Lung (tissue), 12 donors: ENCODE results near the gene CCT5. TPM values are rescaled to one million over a fixed set of nuclear protein-coding genes. Genes with fewer than 3 reads are reported as not detected.
"Not testable (repeated sequence)": the region's sequence is repeated elsewhere in the genome, so short reads cannot be mapped to it uniquely, and the experiment has no call there.

Experiments used
- ATAC-seq: fragments of 200-7000 bp; cut with Tn5 transposase; one replicate; pipeline ENCODE4 v1.9.1; 2020; ENCODE audit warnings: moderate number of reproducible peaks; ENCODE audit not compliant: insufficient read depth, low FRiP score
- DNase-seq, 3 donors: peaks; one replicate each; pipeline ENCODE4 v3.0.0-alpha.2; 2013 to 2017
- H3K27ac ChIP-seq, 2 donors: one replicate each; pipeline ENCODE4 v1.5.1; 2013; ENCODE audit warnings: mild to moderate bottlenecking in 2 of 2, moderate library complexity in 2 of 2, control low read depth in 1 of 2, inconsistent platforms in 1 of 2, low read depth in 1 of 2, low read length in 1 of 2
- H3K27me3 ChIP-seq, 3 donors: one replicate each; pipeline ENCODE4 v1.5.1; 2013; ENCODE audit warnings: low read length in 2 of 3; ENCODE audit not compliant: control insufficient read depth in 3 of 3, insufficient read depth in 3 of 3
- H3K36me3 ChIP-seq, 4 donors: one replicate each; pipeline ENCODE4 v1.5.1; 2013; ENCODE audit warnings: low read length in 4 of 4, mild to moderate bottlenecking in 1 of 4, moderate library complexity in 1 of 4; ENCODE audit not compliant: control insufficient read depth in 4 of 4, insufficient read depth in 4 of 4
- H3K4me1 ChIP-seq, 5 donors: one replicate each; pipeline ENCODE4 v1.5.1; 2013; ENCODE audit warnings: low read length in 5 of 5, mild to moderate bottlenecking in 2 of 5, moderate library complexity in 1 of 5; ENCODE audit not compliant: control insufficient read depth in 5 of 5, insufficient read depth in 5 of 5
- H3K4me3 ChIP-seq: one replicate; pipeline ENCODE4 v1.5.1; 2013; ENCODE audit warnings: mild to moderate bottlenecking, control low read depth, moderate library complexity
- H3K9ac ChIP-seq, 2 donors: one replicate each; pipeline ENCODE4 v1.5.1; 2013; ENCODE audit warnings: low read length in 2 of 2, control low read depth in 1 of 2; ENCODE audit not compliant: insufficient read depth in 1 of 2
- H3K9me3 ChIP-seq, 4 donors: one replicate each; pipeline ENCODE4 v1.5.1; 2013; ENCODE audit warnings: low read length in 3 of 4, mild to moderate bottlenecking in 1 of 4, moderate library complexity in 1 of 4; ENCODE audit not compliant: control insufficient read depth in 4 of 4, insufficient read depth in 3 of 4
- CTCF ChIP-seq: IDR thresholded peaks from 2 replicates; pipeline ENCODE4 v1.5.1; 2012; ENCODE audit warnings: mild to moderate bottlenecking; ENCODE audit errors: control extremely low read depth, extremely low read depth
- WGBS, 2 donors: extraction: QIAGEN DNeasy Blood & Tissue Kit; methylation state at CpG; one replicate each; pipeline ENCODE4 v1.1.7; 2013; 5-methylcytosine and 5-hydroxymethylcytosine counted together
- polyA plus RNA-seq, 2 donors: library from polyadenylated mRNA; stranded (reverse); fragments of 200-250 nt; gene quantifications; one replicate each; pipeline ENCODE4 v1.2.1, GENCODE V29; 2013
- total RNA-seq, 2 donors: library from RNA; depleted of rRNA in 1 of 2; stranded (reverse); fragments of >200 nt in 1 of 2; gene quantifications; one replicate each; pipeline ENCODE4 v1.2.1, GENCODE V29; 2014 to 2021
- donor health status: control.
- donor health status: control.
- donor health status: Bipolar disorder and iron deficiency.
- donor health status: healthy.
- donor health status: DM: yes; HTN: yes; CAD: no.

Gene CCT5
- total and polyA plus RNA-seq, 4 donors: 127 to 257 (median 155) TPM

DNA sequence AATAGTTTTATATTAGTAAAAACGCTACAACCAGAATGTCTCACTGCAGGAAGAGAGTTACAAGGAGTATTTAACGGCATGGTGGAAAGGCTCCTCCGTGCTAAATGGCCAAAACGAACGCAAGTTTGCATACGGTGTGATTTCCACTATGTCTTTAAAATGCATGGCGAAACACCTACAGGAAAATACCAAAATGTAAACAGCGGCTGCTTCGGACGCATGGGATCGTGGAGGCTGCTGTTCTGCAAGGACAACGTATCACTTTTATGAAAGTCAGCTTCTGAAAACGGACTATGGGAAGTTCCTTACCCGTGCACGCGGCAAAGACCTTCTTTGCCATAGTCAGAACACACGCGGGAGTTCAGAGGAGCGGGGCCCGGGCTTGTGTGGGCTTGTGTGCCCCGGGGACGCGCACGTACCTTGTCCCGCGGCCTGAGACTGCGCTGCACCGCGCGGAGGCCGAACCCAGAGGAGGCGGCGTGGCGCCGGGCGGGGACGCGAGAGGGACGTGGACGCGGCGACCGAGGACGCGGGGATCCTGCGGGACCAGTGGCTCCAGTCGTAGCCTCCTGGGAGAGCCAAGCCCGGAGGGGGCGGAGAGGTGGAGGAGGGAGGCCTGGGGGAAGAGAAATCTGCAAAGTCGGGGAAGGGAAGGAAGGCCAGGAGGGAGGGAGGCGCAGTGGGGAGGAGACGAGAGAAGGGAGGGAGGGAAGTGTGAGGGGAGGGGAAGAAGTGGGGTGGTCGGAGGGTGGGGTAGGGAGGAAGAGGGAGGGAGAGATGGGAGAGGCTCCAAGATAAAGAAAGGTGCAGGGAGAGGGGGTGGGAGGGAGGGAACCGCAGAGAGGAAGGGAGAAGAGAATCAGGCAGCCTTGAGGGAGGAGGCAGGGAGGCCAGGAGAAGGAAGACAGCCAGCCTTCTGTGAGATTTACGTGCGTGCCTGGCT, 57.4 kb downstream of the CCT5 start, which contains the start of gene CMBL:
Gene CMBL, minus strand, starts transcription at position 697 of the 943 bp plus-strand sequence. CDS start 17,140 bp downstream, outside the sequence.
- no peak for TF ChIP-seq CTCF
- H3K27ac ChIP-seq: peak within 1 kb of the TSS; percentile 75 to 80
- 2 to 5% methylated on average over 56 of the region's 56 CpGs for WGBS, 2 donors

GRCh38 chr5:10308844-10309243, 58.8 kb downstream of the CCT5 start:
- ATAC-seq (no peak), DNase-seq (no peak)
- H3K27ac ChIP-seq: no peak overlapping the region
- no peaks in the 10 kb centered on the region for H3K27me3 ChIP-seq
- peaks cover 2 to 24% (median 8%) of the 10 kb centered on the region in 5 donors for H3K4me1 ChIP-seq
- H3K9me3 ChIP-seq: no peaks in the 10 kb centered on the region
- H3K9ac ChIP-seq: no peak overlapping the region
- no peak overlapping the region for H3K4me3 ChIP-seq
- TF ChIP-seq CTCF: no peak
- H3K36me3 ChIP-seq: peaks cover 0 to 2% (median 0%) of the 10 kb centered on the region in 4 donors
- WGBS, 2 donors: 80 to 83% methylated on average over 6 of the region's 6 CpGs

More for the DNA sequence above, 57.4 kb downstream of the CCT5 start, which contains the start of gene CMBL:
- peak; percentile 66 to 82 (median 73) for DNase-seq
- H3K27me3 ChIP-seq: no peaks in the 10 kb centered on the region
- H3K36me3 ChIP-seq: peaks cover 0 to 2% (median 0%) of the 10 kb centered on the region in 4 donors
- no peaks in the 10 kb centered on the region for H3K9me3 ChIP-seq
- H3K4me3 ChIP-seq: peak within 1 kb of the TSS; percentile 50
- peaks cover 2 to 24% (median 8%) of the 10 kb centered on the region in 5 donors for H3K4me1 ChIP-seq
- peak within 1 kb of the TSS; percentile 63 for H3K9ac ChIP-seq
- ATAC-seq: peak; percentile 55

DNA sequence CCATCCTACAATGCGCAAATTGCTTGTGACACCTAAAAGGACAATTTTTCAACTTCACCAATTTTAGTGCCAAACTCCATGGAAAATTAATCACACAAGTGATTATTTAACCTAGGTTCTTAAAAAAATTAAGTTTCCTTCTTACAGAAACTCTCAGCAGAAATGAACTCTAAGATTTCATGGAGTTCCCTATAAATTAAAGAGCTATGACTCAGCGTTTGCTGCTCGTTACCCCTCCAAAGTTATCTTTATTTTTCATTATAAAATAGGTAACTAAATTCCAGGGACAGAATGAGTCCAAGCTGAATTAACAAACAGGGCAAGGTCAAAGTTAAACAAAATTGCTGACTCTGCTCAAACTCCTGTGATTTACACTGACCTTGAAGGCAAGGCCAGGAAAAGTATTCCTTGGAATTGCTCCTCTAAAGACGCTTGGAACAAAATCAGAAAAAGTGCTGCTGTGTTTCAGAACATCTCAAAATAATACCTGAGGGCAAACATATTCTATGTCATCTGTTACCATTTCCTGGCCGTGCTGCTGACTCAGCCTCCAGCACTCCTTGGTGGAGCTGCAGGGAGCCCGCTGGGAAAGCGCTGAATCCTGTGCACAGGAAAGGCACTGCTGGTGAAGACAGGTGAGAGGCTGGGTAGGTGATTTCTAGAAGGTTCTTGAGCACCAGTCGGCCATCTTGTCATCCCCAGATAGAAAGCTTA, 60.1 kb downstream of the CCT5 start:
- peaks cover 0 to 1% (median 0%) of the 10 kb centered on the region in 4 donors for H3K9me3 ChIP-seq
- no peak overlapping the region for H3K27ac ChIP-seq
- TF ChIP-seq CTCF: no peak
- DNase-seq (peak in 1 of 3 donors; percentile 11), ATAC-seq (no peak)
- H3K4me1 ChIP-seq: peaks cover 2 to 24% (median 8%) of the 10 kb centered on the region in 5 donors
- H3K4me3 ChIP-seq: no peak overlapping the region
- H3K36me3 ChIP-seq: no peaks in the 10 kb centered on the region
- no peaks in the 10 kb centered on the region for H3K27me3 ChIP-seq
- H3K9ac ChIP-seq: no peak overlapping the region
- WGBS, 2 donors: 68 to 78% methylated on average over 8 of the region's 8 CpGs

DNA sequence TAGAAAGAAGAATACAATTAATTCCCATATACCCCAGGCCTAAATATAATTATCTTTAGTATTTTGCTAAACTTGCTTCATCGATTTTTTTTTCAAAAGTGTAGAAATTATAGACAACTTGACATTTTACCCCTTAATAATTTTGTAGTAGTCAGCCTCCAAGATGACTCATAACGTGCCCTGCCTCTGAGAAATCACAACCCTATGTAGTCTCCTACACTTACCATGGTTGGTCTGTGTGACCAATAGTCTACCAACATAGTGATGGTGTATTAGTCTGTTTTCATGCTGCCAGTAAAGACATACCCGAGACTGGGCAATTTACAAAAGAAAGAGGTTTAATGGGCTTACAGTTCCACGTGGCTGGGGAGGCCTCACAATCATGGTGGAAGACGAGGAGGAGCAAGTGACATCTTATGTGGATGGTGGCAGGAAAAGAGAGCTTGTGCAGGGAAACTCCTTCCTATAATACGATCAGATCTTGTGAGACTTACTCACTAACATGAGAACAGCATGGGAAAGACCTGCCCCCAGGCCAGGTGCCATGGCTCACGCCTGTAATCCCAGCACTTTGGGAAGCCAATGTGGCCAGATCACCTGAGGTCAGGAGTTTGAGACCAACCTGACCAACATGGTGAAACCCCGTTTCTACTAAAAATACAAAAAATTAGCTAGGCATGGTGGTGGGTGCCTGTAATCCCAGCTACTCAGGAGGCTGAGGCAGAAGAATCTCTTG, 60.9 kb downstream of the CCT5 start:
- ATAC-seq: not testable (repeated sequence)

More for the DNA sequence above, 60.9 kb downstream of the CCT5 start:
- H3K9me3 ChIP-seq, H3K27me3 ChIP-seq, H3K36me3 ChIP-seq, H3K27ac ChIP-seq, H3K9ac ChIP-seq, DNase-seq, H3K4me3 ChIP-seq: not testable (repeated sequence)
- peaks cover 2 to 23% (median 8%) of the 10 kb centered on the region in 5 donors for H3K4me1 ChIP-seq
- 79 to 93% methylated on average over 8 of the region's 8 CpGs for whole genome bisulfite sequencing, 2 donors
